ENCODE results near the gene ANKRD28. TPM values are rescaled to one million over a fixed set of nuclear protein-coding genes. Genes with fewer than 3 reads are reported as not detected.

Gene ANKRD28
- total and polyA plus RNA-seq, 2 experiments from 2014 or later, result 15.2 to 61.3 TPM

GRCh38 chr3:15649341-15649740, 148.4 kb downstream of the ANKRD28 start (continued):
- TF ChIP-seq ZNF462 (CRISPR knock-in tag; IDR thresholded peaks at IDR 0.05) (no peak), STAT1 (IDR thresholded peaks at IDR 0.05; ENCODE audit: unreplicated experiment) (no peak), EZH2 (IDR thresholded peaks at IDR 0.05; ENCODE audit: low read depth, unreplicated experiment) (no peak), CREB1 (CRISPR knock-in tag; IDR thresholded peaks at IDR 0.05; ENCODE audit: low read depth) (no peak), ZNF114 (CRISPR knock-in tag; IDR thresholded peaks at IDR 0.05) (no peak)
- TF ChIP-seq, protein P1, sequence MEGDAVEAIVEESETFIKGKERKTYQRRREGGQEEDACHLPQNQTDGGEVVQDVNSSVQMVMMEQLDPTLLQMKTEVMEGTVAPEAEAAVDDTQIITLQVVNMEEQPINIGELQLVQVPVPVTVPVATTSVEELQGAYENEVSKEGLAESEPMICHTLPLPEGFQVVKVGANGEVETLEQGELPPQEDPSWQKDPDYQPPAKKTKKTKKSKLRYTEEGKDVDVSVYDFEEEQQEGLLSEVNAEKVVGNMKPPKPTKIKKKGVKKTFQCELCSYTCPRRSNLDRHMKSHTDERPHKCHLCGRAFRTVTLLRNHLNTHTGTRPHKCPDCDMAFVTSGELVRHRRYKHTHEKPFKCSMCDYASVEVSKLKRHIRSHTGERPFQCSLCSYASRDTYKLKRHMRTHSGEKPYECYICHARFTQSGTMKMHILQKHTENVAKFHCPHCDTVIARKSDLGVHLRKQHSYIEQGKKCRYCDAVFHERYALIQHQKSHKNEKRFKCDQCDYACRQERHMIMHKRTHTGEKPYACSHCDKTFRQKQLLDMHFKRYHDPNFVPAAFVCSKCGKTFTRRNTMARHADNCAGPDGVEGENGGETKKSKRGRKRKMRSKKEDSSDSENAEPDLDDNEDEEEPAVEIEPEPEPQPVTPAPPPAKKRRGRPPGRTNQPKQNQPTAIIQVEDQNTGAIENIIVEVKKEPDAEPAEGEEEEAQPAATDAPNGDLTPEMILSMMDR (conservative IDR thresholded peaks at IDR 0.05; ENCODE audit: low read depth in 2 of 2), result no peak

DNA sequence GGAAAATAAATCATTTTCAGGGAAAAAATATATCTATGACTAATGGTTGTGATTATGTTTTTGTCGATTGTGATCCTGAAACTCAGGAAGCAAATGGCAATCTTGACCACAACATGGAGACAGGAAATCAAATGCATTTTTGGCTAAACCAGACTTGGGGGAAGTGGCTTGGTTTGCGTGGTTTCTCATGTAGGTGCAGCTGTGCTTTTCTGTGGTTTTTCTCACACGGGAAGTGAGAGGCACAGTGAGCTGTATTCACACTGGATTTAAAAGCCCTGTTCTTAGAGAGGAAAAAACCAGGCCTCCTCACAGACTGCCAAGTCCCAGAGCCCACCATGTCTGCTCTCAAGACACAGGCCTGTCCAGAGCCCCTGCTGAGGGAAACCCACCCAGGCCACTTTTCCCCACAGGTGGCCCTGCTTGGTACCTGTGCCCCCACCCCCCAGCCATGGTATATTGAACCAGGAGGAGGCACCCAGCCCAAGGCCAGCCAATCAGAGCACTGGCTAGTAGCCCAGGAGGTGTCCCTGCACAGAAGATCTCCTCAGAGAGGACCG, 150.1 kb downstream of the ANKRD28 start:
- H3K4me1 ChIP-seq (ENCODE audit: insufficient read depth), result peaks cover 9% of the 10 kb centered on the region; the same call in 1 of the 2 replicates
- no peak for DNase-seq (ENCODE audit: low spot score)
- no peak overlapping the region for H3K27ac Mint-ChIP-seq
- H4K20me1 ChIP-seq (replicated peaks; ENCODE audit: insufficient read depth), result 0 out of 2 replicates have a peak, but pooled peaks cover 3% of the 10 kb centered on the region
- H3K27me3 ChIP-seq (ENCODE audit: insufficient read depth), result no peaks in the 10 kb centered on the region
- H3K4me3 Mint-ChIP-seq, result no peak overlapping the region
- H3K9me3 Mint-ChIP-seq, result no peaks in the 10 kb centered on the region; the same call in 1 of the 3 replicates
- no peak overlapping the region for H2AFZ ChIP-seq
- peaks cover 18% of the 10 kb centered on the region for H3K4me1 Mint-ChIP-seq
- peaks cover 4% of the 10 kb centered on the region; the same call in 1 of the 2 replicates for H3K36me3 ChIP-seq (ENCODE audit: insufficient read depth)
- no peak for TF ChIP-seq EZH2 (IDR thresholded peaks at IDR 0.05; ENCODE audit: low read depth, unreplicated experiment)
- no peak for TF ChIP-seq ZNF331 (CRISPR knock-in tag; IDR thresholded peaks at IDR 0.05; ENCODE audit: low read depth)
- TF ChIP-seq, protein P2, sequence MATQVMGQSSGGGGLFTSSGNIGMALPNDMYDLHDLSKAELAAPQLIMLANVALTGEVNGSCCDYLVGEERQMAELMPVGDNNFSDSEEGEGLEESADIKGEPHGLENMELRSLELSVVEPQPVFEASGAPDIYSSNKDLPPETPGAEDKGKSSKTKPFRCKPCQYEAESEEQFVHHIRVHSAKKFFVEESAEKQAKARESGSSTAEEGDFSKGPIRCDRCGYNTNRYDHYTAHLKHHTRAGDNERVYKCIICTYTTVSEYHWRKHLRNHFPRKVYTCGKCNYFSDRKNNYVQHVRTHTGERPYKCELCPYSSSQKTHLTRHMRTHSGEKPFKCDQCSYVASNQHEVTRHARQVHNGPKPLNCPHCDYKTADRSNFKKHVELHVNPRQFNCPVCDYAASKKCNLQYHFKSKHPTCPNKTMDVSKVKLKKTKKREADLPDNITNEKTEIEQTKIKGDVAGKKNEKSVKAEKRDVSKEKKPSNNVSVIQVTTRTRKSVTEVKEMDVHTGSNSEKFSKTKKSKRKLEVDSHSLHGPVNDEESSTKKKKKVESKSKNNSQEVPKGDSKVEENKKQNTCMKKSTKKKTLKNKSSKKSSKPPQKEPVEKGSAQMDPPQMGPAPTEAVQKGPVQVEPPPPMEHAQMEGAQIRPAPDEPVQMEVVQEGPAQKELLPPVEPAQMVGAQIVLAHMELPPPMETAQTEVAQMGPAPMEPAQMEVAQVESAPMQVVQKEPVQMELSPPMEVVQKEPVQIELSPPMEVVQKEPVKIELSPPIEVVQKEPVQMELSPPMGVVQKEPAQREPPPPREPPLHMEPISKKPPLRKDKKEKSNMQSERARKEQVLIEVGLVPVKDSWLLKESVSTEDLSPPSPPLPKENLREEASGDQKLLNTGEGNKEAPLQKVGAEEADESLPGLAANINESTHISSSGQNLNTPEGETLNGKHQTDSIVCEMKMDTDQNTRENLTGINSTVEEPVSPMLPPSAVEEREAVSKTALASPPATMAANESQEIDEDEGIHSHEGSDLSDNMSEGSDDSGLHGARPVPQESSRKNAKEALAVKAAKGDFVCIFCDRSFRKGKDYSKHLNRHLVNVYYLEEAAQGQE (IDR thresholded peaks at IDR 0.05; ENCODE audit: unreplicated experiment), result no peak
- 0 out of 2 replicates have a peak, but pooled peaks cover 2% of the 10 kb centered on the region for H3F3A ChIP-seq (replicated peaks; ENCODE audit: low read depth)
- no peak overlapping the region for H3K27ac ChIP-seq (ENCODE audit: low read depth)
- peaks cover 28% of the 10 kb centered on the region for H3K36me3 Mint-ChIP-seq (ENCODE audit: low read depth)
- H3K4me3 ChIP-seq, result no peak overlapping the region
- peaks cover 2% of the 10 kb centered on the region for H3K27me3 Mint-ChIP-seq (ENCODE audit: insufficient read depth, low read depth, poor library complexity)
- H3K9me2 ChIP-seq (ENCODE audit: insufficient read depth), result peaks cover 17% of the 10 kb centered on the region; the same call in 1 of the 2 replicates
- ATAC-seq, result no peak
- no peak overlapping the region for H3K4me2 ChIP-seq
- no peaks in the 10 kb centered on the region for H3K79me2 ChIP-seq (replicated peaks; ENCODE audit: insufficient read depth)
